NT2/D1 (cell line): ENCODE measurements around the gene DDX49.
"Not testable (repeated sequence)": the region's sequence is repeated elsewhere in the genome, so short reads cannot be mapped to it uniquely, and the experiment has no call there.

Experiments
- DNase-seq: peaks from one replicate; pipeline ENCODE4 v3.0.0-alpha.2; 2011; ENCODE audit warnings: low read depth, low spot score
- H3K27me3 ChIP-seq: 2 replicates; pipeline ENCODE4 v1.6.0; 2011; ENCODE audit warnings: mild to moderate bottlenecking; ENCODE audit not compliant: insufficient read length, insufficient read depth
- H3K36me3 ChIP-seq: 2 replicates; pipeline ENCODE4 v1.6.1; 2011; ENCODE audit warnings: mild to moderate bottlenecking, low read length, mixed read lengths; ENCODE audit not compliant: insufficient read depth, insufficient read length
- H3K4me1 ChIP-seq: 2 replicates; pipeline ENCODE4 v1.5.1; 2011; ENCODE audit not compliant: insufficient read depth, insufficient read length
- H3K4me3 ChIP-seq: 2 replicates; pipeline ENCODE4 v1.5.1; 2011; ENCODE audit warnings: low read depth; ENCODE audit not compliant: insufficient read length
- H3K9ac ChIP-seq: 2 replicates; pipeline ENCODE4 v1.6.0; 2011; ENCODE audit warnings: low read depth; ENCODE audit not compliant: insufficient read length
- H3K9me3 ChIP-seq: 2 replicates; pipeline ENCODE4 v1.5.1; 2011; ENCODE audit warnings: mild to moderate bottlenecking, low read length; ENCODE audit not compliant: insufficient read depth
- SUZ12 ChIP-seq: IDR thresholded peaks from 2 replicates; pipeline ENCODE4 v1.6.1; 2011; ENCODE audit not compliant: insufficient read length, insufficient read depth; ENCODE audit errors: extremely low read depth
- YY1 ChIP-seq: IDR thresholded peaks from 2 replicates; pipeline ENCODE4 v1.6.1; 2011; ENCODE audit not compliant: insufficient read length, insufficient read depth
- ZNF274 ChIP-seq: IDR thresholded peaks from 2 replicates; pipeline ENCODE4 v1.6.1; 2011; ENCODE audit warnings: mild to moderate bottlenecking, low read depth, low read length

Gene DDX49

DNA sequence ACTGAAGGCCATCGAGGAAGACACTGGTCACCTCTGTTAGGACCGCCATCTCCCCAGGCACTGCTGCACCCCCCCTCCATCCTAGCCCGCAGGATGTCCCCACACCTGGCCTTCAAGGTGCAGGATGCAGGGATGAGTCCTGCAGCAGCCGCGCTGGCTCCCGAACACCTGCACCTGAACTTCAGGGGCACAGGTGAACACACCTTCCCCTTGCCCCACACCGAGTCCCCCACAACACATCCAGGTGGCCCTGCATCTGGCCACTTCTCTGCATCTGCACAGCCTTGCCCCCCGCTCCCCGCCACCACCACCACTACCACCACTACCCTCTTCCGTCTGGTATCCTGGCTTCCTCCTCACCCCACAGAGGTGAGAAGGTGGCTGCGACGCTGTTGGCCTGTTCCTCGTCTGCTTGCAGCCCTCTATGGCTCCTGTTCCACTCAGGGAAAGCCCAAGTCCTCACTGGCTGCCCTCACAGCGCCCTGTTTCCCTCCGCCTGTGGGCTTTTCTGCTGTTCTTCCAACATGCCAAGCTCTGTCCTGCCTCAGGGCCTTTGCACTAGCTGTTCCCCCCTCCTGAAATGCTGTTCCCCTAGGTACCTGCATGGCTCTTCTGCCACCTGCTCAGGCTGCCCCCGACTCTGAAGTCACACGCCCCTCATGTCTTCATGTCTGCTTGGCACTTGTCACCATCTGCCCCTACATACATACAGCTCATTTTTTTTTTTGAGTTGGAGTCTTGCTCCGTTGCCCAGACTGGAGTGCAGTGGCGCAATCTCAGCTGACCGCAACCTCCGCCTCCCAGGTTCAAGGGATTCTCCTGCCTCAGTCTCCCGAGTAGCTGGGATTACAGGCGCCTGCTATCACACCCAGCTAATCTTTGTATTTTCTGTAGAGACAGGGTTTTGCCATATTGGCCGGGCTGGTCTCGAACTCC lies 22.2 kb upstream of the DDX49 start:
- Histone ChIP-seq H3K4me1 (peaks cover 10% of the 10 kb centered on the region), H3K36me3 (peaks cover 39% of the 10 kb centered on the region), H3K9me3 (no peaks in the 10 kb centered on the region), H3K4me3 (no peak overlapping the region), H3K9ac (no peak overlapping the region), H3K27me3 (no peaks in the 10 kb centered on the region)
- TF ChIP-seq ZNF274 (no peak), SUZ12 (no peak), YY1 (no peak)
- DNase-seq: no peak

DNA sequence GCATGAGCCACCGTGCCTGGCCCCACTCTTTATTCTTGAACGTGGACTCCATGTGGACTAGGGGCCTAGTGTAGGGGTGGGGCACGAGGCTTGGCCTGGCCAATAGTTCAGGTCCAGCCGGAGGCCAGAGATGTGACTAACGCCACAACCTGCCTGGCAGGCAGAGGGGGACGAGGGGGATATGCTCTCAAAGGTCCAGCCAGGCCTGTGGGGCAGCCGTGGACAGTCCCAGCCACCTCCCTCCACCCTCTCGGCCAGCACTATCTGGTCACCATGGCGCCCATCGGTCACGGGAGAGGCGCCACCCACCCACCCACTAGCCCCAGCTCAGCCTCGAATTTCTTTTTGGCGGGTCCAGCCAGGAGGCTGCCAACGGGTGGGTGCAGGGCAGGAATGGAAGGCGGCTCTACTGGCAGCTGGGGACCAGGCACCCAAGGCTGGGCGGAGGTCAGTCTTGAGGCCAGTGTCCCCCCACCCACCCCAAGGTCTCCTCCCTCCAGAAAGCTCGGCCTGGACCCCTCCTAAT lies 21.4 kb upstream of the DDX49 start:
- TF ChIP-seq YY1 (no peak), SUZ12 (no peak), ZNF274 (no peak)
- DNase-seq: no peak

DNA sequence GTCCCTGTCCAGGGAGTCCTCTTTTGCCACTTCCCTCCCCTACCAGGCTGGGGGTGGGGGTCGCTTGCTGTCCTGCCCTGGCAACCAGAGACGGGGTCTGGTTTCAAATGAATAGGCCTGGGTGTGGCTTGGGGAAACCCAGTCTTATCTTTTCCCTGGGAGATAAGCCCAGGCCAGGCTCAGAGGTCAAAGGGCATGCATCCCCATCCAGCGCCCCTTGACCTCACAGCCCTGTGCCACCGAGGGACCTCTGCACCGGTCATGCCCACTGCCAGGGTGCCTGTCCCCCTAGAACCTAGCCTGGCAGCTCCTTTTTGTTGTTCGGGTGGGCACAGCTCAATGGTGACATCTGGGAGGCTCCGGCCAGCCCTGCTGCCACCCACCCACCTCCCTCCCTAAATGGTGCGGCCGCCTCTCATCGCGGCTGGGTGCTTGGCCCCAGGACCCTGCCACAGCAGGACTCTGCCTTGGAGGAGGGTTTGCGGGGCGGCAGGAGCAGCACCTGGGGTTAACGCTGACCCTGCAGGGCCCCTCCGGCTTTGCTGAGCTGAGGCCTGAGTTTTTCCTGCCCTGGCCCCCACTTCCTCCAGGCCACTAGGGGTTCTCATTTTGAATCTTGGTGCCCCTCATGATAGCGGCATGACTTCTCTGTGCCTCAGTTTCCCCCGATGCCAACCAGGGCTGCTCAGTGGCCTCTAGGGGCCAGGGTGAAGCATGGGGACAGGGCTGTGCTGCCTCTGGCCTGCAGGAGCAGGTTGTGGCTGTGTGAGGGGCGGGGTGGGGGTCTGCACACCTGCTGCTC lies 20.7 kb upstream of the DDX49 start:
- Histone ChIP-seq H3K27me3 (no peaks in the 10 kb centered on the region), H3K4me3 (no peak overlapping the region), H3K4me1 (peaks cover 10% of the 10 kb centered on the region), H3K36me3 (peaks cover 44% of the 10 kb centered on the region), H3K9me3 (no peaks in the 10 kb centered on the region), H3K9ac (peak overlapping the region; percentile 10)
- no peak for DNase-seq
- TF ChIP-seq YY1 (no peak), ZNF274 (no peak), SUZ12 (no peak)

More for the DNA sequence above, 21.4 kb upstream of the DDX49 start:
- Histone ChIP-seq H3K4me3 (no peak overlapping the region), H3K27me3 (no peaks in the 10 kb centered on the region), H3K9ac (peak overlapping the region; percentile 10), H3K9me3 (no peaks in the 10 kb centered on the region), H3K4me1 (peaks cover 10% of the 10 kb centered on the region), H3K36me3 (peaks cover 41% of the 10 kb centered on the region)

DNA sequence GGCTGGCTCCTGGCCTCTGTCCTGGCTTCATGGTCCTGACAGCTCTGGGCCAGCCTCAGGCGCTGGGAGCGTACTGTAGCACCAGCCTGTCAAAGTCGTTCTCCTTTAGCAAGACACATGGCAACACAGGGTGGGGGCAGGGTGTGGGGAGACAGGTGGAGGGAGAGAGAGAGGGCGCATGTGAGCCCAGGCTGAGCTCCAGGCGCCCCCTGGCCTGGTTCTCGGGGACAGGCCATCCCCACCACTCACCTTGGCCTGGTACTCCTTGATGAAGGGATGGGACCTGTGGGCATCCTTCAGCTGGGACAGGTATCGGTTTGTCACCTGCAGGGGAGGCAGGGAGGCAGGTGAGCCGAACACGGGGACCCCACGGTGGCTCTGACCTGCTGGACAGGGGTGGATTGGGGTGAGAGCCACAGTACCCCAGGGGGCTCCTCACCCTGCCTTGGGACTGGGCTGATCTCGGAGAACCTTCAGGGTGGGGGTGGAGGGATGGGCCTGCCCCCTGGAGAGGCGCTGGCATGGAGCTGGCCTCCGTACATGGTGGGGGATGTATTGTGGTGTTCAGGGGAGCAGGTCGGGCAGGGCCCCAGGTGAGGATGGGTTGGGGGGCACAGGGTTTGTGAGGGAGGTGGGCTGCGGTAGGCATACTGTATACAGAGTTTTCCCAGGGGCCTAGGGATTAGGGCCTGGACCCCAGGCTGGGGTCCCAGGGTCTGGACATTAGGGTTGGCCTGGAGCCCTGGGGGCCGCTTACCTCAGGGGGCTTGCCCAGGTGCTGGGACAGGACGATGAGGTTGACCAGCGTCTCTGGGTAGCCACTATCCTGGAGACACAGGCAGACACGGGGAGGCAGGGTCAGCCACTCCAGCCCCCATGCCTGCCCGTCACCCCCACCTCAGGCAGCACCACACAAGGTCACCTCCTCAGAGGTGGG lies 19.6 kb upstream of the DDX49 start:
- no peak for DNase-seq
- H3K4me1 ChIP-seq: peaks cover 8% of the 10 kb centered on the region
- no peak overlapping the region for H3K4me3 ChIP-seq
- no peaks in the 10 kb centered on the region for H3K27me3 ChIP-seq
- H3K9me3 ChIP-seq: no peaks in the 10 kb centered on the region
- H3K9ac ChIP-seq: no peak overlapping the region
- no peak for TF ChIP-seq YY1
- TF ChIP-seq ZNF274: no peak
- no peak for TF ChIP-seq SUZ12
- H3K36me3 ChIP-seq: peaks cover 54% of the 10 kb centered on the region

DNA sequence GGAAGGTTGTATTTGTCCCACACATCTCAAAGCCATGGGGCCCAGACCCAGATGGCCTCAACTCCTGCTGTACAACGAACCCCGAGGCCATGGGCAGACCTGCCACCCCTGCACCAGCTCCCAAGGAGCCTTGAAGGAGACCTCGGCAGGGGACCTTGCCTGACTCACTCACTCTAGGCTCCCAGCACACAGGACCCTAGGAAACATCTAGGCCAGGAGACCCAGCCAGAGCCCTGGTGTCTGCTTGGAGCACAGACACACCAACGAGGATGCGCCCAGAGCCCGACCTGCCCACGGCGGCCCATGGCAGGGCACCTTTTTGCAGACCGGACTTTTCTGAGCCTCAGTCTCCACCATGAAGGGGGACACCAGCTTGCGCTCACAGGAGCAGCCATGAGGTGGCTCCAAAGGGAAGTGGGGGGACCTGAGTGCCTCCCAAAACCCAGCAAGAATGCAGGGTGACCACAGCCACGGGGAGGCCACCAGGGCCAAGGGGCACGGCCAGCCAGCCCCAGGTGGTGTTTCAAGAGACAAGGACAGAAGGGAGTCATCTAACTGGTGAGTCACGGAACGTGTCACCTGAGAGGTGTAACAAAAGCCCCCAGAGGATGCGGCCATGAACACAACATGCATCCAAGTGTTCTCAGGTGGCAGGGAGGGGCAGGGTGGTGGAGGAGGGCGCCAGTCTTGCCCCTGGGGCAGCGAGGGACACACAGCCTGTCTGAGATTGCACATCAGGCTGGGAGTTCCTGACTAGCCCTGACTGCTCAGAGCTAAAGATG lies 18.6 kb upstream of the DDX49 start:
- Histone ChIP-seq H3K9ac (no peak overlapping the region), H3K9me3 (no peaks in the 10 kb centered on the region), H3K27me3 (no peaks in the 10 kb centered on the region), H3K4me1 (peaks cover 12% of the 10 kb centered on the region), H3K4me3 (no peak overlapping the region), H3K36me3 (peaks cover 64% of the 10 kb centered on the region)
- TF ChIP-seq ZNF274: no peak
- TF ChIP-seq SUZ12: no peak
- TF ChIP-seq YY1: no peak
- no peak for DNase-seq

DNA sequence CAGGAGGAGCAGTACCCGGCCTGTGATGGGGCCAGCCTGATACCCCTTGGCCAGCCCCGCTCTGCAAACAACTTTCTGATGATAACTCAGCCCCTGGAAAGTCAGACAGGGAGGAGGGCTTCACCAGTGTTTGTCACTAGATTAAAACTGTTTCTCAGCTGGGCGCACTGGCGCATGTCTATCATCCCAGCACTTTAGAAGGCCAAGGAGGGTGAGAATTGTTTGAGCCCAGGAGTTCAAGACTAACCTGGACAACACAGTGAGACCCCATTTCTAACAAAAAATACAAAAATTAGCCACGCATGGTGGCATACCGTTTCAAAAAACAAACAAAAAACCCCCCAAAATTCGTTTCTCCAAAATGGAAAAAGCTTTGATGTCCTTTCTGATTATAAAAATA lies 18.0 kb upstream of the DDX49 start:
- peaks cover 12% of the 10 kb centered on the region for H3K4me1 ChIP-seq
- H3K36me3 ChIP-seq: peaks cover 69% of the 10 kb centered on the region
- TF ChIP-seq SUZ12 (no peak), ZNF274 (no peak), YY1 (no peak)
- no peaks in the 10 kb centered on the region for H3K27me3 ChIP-seq
- H3K9ac ChIP-seq: no peak overlapping the region
- no peak overlapping the region for H3K4me3 ChIP-seq
- no peak for DNase-seq
- H3K9me3 ChIP-seq: no peaks in the 10 kb centered on the region

DNA sequence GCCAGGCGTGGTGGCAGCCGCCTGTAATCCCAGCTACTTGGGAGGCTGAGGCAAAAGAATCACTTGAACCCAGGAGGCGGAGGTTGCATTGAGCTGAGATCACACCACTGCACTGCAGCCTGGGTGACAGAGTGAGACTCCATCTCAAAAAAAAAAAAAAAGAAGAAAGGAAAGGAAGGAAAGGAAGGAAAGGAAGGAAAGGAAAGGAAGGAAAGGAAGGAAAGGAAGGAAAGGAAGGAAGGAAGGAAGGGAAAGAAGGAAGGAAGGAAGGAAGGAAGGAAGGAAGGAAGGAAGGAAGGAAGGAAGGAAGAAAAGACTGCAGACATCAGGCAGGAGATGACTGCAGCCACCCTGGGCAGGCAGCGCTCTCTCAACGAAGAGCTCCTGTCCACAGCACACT lies 17.0 kb upstream of the DDX49 start:
- not testable (repeated sequence) for DNase-seq, H3K27me3 ChIP-seq, H3K4me3 ChIP-seq, H3K9me3 ChIP-seq, H3K9ac ChIP-seq
- H3K4me1 ChIP-seq: peaks cover 12% of the 10 kb centered on the region
- peaks cover 80% of the 10 kb centered on the region for H3K36me3 ChIP-seq
